ENCODE measurements around the gene ADAMTS4. TPM values are rescaled to one million over a fixed set of nuclear protein-coding genes. Genes with fewer than 3 reads are reported as not detected.

Gene ADAMTS4
- total RNA-seq, 4 donors from 2014 or later: 0.20 to 15.3 (median 4.2) TPM

DNA sequence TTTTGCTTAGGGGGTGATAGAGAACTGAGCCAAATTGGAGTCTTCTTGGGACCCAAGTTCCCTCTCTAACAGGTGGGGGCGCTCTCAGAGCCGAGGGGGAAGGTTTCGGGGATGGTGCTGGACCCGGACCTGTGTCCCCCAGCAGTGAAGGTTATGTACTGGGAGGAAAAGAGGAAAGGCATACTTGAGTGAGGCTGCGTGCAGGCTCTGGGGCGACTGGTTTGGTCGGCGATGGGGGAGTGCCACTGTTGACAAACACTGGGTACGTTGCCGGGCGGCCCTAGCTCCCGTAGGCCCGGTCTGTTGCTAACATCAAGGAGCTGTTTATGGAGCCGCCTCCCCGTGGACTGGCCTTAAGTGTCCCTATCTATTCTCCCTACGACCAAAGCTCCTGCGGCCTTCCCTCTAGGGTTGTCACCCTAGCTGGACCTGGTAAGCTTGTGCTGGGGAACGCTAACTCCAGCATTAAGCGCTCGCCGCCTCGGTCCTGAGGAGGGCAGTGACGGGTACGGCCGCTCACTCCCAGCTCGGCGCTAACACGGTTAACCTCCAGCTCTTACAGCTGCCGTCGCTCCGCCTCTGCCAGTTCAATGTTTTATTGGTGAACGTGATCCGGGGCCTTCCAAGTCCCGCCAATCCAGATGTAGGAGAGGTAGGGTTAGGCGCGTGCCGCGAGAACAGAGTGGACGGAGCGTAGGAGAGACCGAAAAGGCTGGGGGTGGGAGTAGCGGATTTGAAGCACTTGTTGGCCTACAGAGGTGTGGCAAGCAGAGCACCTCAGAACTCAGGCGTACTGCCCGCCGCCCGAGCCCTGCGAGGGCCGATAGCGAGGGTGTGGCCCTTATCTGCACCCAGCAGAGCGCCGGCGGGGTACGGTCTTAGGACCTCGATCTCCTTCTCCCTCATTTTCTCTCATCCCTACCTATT, 32.8 kb downstream of the ADAMTS4 start, which contains the start of gene PPOX:
Gene PPOX, plus strand, starts transcription at position 685 of the 927 bp plus-strand sequence. CDS start 422 bp downstream, outside the sequence.
- WGBS, 2 donors: 0 to 1% methylated on average over 46 to 49 of the region's 54 CpGs
- DNase-seq (ENCODE audit: low spot score in 2 of 2): peak; percentile 98 to 99
- peak within 1 kb of the TSS; percentile 59 for H3K4me3 ChIP-seq (ENCODE audit: low read depth, poor library complexity, severe bottlenecking)
- peak in 1 of 2 donors; percentile 14 for TF ChIP-seq POLR2A (IDR thresholded peaks at IDR 0.05)
- TF ChIP-seq, protein P1, sequence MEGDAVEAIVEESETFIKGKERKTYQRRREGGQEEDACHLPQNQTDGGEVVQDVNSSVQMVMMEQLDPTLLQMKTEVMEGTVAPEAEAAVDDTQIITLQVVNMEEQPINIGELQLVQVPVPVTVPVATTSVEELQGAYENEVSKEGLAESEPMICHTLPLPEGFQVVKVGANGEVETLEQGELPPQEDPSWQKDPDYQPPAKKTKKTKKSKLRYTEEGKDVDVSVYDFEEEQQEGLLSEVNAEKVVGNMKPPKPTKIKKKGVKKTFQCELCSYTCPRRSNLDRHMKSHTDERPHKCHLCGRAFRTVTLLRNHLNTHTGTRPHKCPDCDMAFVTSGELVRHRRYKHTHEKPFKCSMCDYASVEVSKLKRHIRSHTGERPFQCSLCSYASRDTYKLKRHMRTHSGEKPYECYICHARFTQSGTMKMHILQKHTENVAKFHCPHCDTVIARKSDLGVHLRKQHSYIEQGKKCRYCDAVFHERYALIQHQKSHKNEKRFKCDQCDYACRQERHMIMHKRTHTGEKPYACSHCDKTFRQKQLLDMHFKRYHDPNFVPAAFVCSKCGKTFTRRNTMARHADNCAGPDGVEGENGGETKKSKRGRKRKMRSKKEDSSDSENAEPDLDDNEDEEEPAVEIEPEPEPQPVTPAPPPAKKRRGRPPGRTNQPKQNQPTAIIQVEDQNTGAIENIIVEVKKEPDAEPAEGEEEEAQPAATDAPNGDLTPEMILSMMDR (IDR thresholded peaks at IDR 0.05): no peak
- intact Hi-C loops (cut with DNase I; ENCODE audit: low total_unique reads): no loop called here

DNA sequence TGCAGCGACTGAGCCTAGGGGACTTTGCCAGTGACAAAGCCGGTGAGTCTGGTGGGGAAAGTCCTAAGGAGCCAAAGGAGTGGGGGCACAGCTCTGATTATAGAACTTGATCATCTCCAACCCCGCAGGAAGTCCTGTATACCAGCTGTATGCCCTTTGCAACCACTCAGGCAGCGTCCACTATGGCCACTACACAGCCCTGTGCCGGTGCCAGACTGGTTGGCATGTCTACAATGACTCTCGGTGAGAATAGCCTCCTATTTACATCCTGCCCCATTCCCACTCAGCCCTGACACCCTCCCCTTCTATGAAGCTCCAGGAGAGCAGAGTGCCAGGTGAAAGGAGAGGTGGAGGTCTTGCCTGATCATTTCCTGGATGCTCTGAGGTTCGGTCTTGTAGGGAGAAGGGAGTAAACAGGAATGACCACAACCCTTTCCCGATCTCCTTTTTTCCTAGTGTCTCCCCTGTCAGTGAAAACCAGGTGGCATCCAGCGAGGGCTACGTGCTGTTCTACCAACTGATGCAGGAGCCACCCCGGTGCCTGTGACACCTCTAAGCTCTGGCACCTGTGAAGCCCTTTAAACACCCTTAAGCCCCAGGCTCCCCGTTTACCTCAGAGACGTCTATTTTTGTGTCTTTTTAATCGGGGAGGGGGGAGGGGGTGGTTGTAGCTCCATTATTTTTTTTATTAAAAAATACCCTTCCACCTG, 33.8 kb downstream of the ADAMTS4 start:
- WGBS, 2 donors: 54 to 57% methylated on average over 14 of the region's 14 CpGs

DNA sequence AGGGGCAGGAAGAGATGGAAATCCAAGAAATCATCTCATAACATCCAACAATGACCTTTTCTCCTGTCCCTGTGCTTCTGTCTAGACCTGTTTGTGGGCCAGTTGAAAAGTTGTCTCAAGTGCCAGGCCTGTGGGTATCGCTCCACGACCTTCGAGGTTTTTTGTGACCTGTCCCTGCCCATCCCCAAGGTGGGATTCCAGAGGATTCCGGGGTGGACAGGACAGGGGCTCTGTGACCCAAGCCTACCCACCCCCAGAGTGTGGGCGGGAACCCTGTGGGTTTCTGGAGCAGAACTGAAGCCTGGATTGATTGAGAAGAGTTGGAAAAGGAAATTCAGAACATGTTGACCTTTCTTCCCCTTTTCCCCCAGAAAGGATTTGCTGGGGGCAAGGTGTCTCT, 35.1 kb downstream of the ADAMTS4 start:
- intact Hi-C loops (cut with DNase I; ENCODE audit: low total_unique reads): no loop called here
- DNase-seq (ENCODE audit: low spot score in 2 of 2): no peak
- TF ChIP-seq POLR2A (IDR thresholded peaks at IDR 0.05): no peak
- TF ChIP-seq, protein P1 (IDR thresholded peaks at IDR 0.05): no peak
- 87 to 90% methylated on average over 5 of the region's 5 CpGs for WGBS, 2 donors
- H3K4me3 ChIP-seq (ENCODE audit: low read depth, poor library complexity, severe bottlenecking): no peak overlapping the region

More for the DNA sequence above, 33.8 kb downstream of the ADAMTS4 start:
- TF ChIP-seq, protein P1 (IDR thresholded peaks at IDR 0.05): no peak
- intact Hi-C loops (cut with DNase I; ENCODE audit: low total_unique reads): no loop called here
- no peak for DNase-seq (ENCODE audit: low spot score in 2 of 2)
- no peak overlapping the region for H3K4me3 ChIP-seq (ENCODE audit: low read depth, poor library complexity, severe bottlenecking)

DNA sequence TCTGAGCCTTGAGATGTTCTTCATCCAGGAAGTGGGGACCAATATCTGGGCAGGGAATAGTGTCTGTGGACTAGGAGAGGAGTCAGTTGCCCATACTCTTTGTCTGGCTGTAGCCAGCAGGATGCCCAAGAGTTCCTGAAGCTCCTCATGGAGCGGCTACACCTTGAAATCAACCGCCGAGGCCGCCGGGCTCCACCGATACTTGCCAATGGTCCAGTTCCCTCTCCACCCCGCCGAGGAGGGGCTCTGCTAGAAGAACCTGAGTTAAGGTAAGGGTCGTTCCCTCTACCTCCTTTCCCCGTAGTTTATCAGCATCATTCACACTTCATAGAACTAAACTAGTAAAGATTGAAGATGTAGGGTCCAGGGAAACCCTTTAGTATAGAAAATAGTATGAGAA, 36.0 kb downstream of the ADAMTS4 start:
- no peak overlapping the region for H3K4me3 ChIP-seq (ENCODE audit: low read depth, poor library complexity, severe bottlenecking)
- DNase-seq (ENCODE audit: low spot score in 2 of 2): no peak
- no peak for TF ChIP-seq POLR2A (IDR thresholded peaks at IDR 0.05)
- TF ChIP-seq, protein P1 (IDR thresholded peaks at IDR 0.05): no peak
- WGBS, 2 donors: 93 to 94% methylated on average over 10 of the region's 10 CpGs
- intact Hi-C loops (cut with DNase I; ENCODE audit: low total_unique reads): no loop called here

DNA sequence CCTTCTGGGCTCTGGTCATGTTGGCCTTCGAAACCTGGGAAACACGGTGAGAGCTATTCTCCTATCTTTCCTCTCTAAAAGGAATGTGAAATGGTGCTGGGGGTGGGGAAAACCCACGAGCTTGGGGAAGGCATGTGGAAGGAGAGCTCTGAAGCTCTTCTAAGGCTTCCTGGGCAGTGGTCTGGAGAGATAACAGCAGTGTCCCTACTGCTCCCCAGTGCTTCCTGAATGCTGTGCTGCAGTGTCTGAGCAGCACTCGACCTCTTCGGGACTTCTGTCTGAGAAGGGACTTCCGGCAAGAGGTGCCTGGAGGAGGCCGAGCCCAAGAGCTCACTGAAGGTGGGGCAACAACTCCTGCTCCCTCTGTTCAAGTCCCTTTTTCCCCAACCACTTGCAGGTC, 36.8 kb downstream of the ADAMTS4 start:
- no peak for DNase-seq (ENCODE audit: low spot score in 2 of 2)
- H3K4me3 ChIP-seq (ENCODE audit: low read depth, poor library complexity, severe bottlenecking): no peak overlapping the region
- no peak for TF ChIP-seq POLR2A (IDR thresholded peaks at IDR 0.05)
- TF ChIP-seq, protein P1 (IDR thresholded peaks at IDR 0.05): no peak
- 79 to 85% methylated on average over 7 of the region's 7 CpGs for WGBS, 2 donors
- intact Hi-C loops (cut with DNase I; ENCODE audit: low total_unique reads): no loop called here

All from lower leg skin (tissue), 4 donors.